BJ (cell line): ENCODE results near the gene SLC41A1. TPM values are rescaled to one million over a fixed set of nuclear protein-coding genes. Genes with fewer than 3 reads are reported as not detected.
"Not testable (repeated sequence)": the region's sequence is repeated elsewhere in the genome, so short reads cannot be mapped to it uniquely, and the experiment has no call there.

Experiments
- CTCF ChIA-PET: fragments of 350-600 bp; formaldehyde crosslinking; extraction: SDS; loops from one replicate; lab custom pipeline; 2021; ENCODE audit warnings: antibody characterized with exemption, inconsistent platforms; lab: Yijun Ruan, JAX
- POLR2A ChIA-PET: fragments of 300-600 bp; sonication (Branson Sonifier 250); formaldehyde crosslinking; extraction: SDS; loops from one replicate; lab custom pipeline; 2021; ENCODE audit warnings: antibody characterized with exemption; lab: Charles Lee
- DNase-seq: peaks from one replicate; pipeline ENCODE4 v3.0.0-alpha.2; 2011; ENCODE audit warnings: low read depth
- H3K27me3 ChIP-seq: 2 replicates; pipeline ENCODE4 v1.6.0; 2011; ENCODE audit warnings: low read length; ENCODE audit not compliant: control insufficient read depth, insufficient read depth
- H3K36me3 ChIP-seq: 2 replicates; pipeline ENCODE4 v1.5.1; 2011; ENCODE audit warnings: low read length; ENCODE audit not compliant: control insufficient read depth, insufficient read depth
- H3K4me3 ChIP-seq: 2 replicates; pipeline ENCODE4 v1.5.1; 2011; ENCODE audit warnings: low read depth, mild to moderate bottlenecking, control low read depth, low read length
- CTCF ChIP-seq: IDR thresholded peaks from 2 replicates; pipeline ENCODE4 v1.5.1; 2011; ENCODE audit warnings: low read depth, mild to moderate bottlenecking, control low read depth, inconsistent platforms, low read length, moderate library complexity; ENCODE audit not compliant: insufficient read depth
- polyA plus RNA-seq: library from polyadenylated mRNA; depleted of rRNA; stranded (reverse); fragments of >200 nt; gene quantifications from 2 replicates; pipeline ENCODE4 v1.2.3, GENCODE V29; 2011

The SLC41A1 gene
- polyA plus RNA-seq, 1 experiment = 29.4 TPM

GRCh38 chr1:205826995-205827394 is 14.0 kb upstream of the SLC41A1 start:
- peaks cover 1% of the 10 kb centered on the region; the same call in 1 of the 2 replicates for H3K27me3 ChIP-seq
- H3K4me3 ChIP-seq = no peak overlapping the region
- no peak for DNase-seq
- POLR2A ChIA-PET = no interaction called here
- no peak for TF ChIP-seq CTCF
- CTCF ChIA-PET = interaction anchor here (1.1 to 2.7 kb wide), 3 partner anchors 10 to 36 kb away, joined by 3 to 10 read pairs (median 4); no protein-coding TSS in a partner anchor
- H3K36me3 ChIP-seq = no peaks in the 10 kb centered on the region

DNA sequence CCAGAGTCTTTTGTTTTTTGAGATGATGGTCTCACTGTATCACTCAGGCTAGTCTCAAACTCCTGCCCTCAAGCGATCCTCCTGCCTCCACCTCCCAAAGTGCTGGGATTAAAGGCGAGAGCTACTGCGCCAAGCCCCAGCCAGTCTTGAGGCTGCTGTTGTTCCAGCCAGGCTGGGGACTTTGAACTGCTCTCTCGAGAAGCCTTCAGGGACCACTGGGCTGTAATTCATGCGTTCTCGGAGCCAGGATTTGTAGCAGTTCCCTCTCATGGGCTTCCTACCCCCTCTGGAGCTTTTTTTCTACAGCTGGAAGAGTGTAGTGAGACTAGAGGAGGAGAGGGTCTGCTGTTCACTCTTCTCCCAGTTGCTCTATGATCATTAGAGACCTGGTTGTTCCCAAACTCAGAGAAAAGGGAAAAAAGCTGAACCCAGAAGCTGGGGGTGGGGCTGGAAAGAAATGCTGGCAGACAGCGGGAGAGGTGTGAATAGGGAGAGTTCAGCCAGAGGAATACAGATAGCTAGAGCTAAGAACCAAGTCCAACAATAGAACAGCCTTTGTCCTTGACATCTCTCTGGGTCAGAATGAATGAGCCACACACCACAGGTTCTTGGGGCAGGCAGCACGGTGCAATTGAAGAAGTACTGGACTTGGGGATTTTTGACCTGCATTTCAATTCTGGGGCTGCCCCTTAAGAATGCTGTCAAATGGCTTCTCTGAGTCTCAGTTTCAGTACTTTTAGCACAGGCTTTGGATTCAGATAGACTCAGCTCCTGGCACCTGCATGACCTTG is 13.2 kb upstream of the SLC41A1 start:
- ChIA-PET POLR2A (no interaction called here), CTCF (interaction anchor here (0.6 to 2.7 kb wide), 6 partner anchors 9 to 53 kb away, joined by 3 to 10 read pairs (median 4); no protein-coding TSS in a partner anchor)
- Histone ChIP-seq H3K36me3 (no peaks in the 10 kb centered on the region), H3K4me3 (no peak overlapping the region), H3K27me3 (peaks cover 1% of the 10 kb centered on the region; the same call in 1 of the 2 replicates)
- no peak for DNase-seq
- no peak for TF ChIP-seq CTCF

- H3K4me3 ChIP-seq = no peak overlapping the region
- DNase-seq = no peak
- peaks cover 1% of the 10 kb centered on the region; the same call in 1 of the 2 replicates for H3K27me3 ChIP-seq
- no peaks in the 10 kb centered on the region for H3K36me3 ChIP-seq
- no peak for TF ChIP-seq CTCF
- ChIA-PET POLR2A (no interaction called here), CTCF (interaction anchor here (0.6 to 1.1 kb wide), 2 partner anchors 9 to 20 kb away, joined by 3 to 6 read pairs; no protein-coding TSS in a partner anchor)
Measured at GRCh38 chr1:205824180-205824579, 11.2 kb upstream of the SLC41A1 start.

DNA sequence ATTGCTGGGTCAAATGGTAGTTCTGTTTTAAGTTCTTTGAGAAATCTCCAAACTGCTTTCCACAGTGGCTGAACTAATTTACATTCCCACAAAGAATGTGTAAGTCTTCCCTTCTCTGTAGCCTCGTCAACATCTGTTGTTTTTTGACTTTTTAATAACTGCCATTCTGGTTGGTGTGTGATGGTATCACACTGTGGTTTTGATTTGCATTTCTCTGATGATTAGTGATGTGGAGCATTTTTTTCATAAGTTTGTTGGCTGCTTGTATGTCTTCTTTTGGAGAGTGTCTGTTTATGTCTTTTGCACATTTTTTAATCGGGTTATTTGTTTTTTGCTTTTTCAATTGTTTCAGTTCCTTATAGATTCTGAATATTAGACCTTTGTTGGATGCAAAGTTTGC is 10.3 kb upstream of the SLC41A1 start:
- CTCF ChIA-PET = interaction anchor here (1.1 kb wide), 1 partner anchor 10 kb away, joined by 3 read pairs; no protein-coding TSS in a partner anchor
- POLR2A ChIA-PET, H3K4me3 ChIP-seq, H3K36me3 ChIP-seq, H3K27me3 ChIP-seq, DNase-seq: not testable (repeated sequence)

DNA sequence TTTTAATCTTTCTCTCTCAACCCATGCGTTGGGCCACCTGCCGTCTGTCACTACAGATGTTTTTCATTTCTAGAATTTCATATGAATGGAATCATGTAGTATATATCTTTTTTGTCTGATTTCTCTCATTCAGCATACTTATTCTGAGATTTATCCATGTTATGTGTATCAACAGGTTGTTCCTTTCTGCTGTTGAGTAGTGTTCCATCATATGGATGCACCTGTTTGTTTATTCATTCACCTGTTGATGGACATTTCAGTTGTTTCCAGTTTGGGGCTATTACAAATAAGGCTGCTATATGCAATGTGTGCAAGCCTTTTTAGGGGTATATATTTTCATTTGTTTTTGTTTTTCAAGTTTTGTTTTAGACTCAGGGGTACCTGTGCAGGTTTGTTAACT is 9.4 kb upstream of the SLC41A1 start:
- no peak for TF ChIP-seq CTCF
- Histone ChIP-seq H3K27me3 (peaks cover 1% of the 10 kb centered on the region; the same call in 1 of the 2 replicates), H3K4me3 (no peak overlapping the region), H3K36me3 (no peaks in the 10 kb centered on the region)
- POLR2A ChIA-PET = no interaction called here
- CTCF ChIA-PET = no interaction called here
- no peak for DNase-seq
